Testis (tissue), 3 donors: ENCODE data around the gene C19orf85. TPM values are rescaled to one million over a fixed set of nuclear protein-coding genes. Genes with fewer than 3 reads are reported as not detected.

Experiments
- DNase-seq: peaks from one replicate; pipeline ENCODE4 v3.0.0-alpha.2; 2019
- H3K27ac ChIP-seq, 2 donors: fragments of 200-600 bp; sonication (generic); one replicate each; pipeline ENCODE4 v1.5.1; 2019
- H3K27me3 ChIP-seq: fragments of 200-600 bp; sonication (generic); one replicate; pipeline ENCODE4 v1.5.1; 2019
- H3K36me3 ChIP-seq: fragments of 200-600 bp; sonication (generic); one replicate; pipeline ENCODE4 v1.5.1; 2017; ENCODE audit warnings: low read depth; ENCODE audit errors: missing control alignments
- H3K4me1 ChIP-seq: fragments of 200-600 bp; sonication (generic); one replicate; pipeline ENCODE4 v1.5.1; 2019
- H3K4me3 ChIP-seq, 2 donors: fragments of 200-600 bp; sonication (generic); one replicate each; pipeline ENCODE4 v1.5.1; 2017 to 2019
- H3K9me3 ChIP-seq: fragments of 200-600 bp; sonication (generic); one replicate; pipeline ENCODE4 v1.5.1; 2017
- CTCF ChIP-seq, 3 experiments: fragments of 450-650 bp in 2 of 3; fragments of 200-600 bp in 1 of 3; sonication (generic) in 1 of 3; IDR thresholded peaks; one replicate each; pipeline ENCODE4 v1.5.1; 2016 to 2019; ENCODE audit warnings: antibody characterized with exemption in 3 of 3, mild to moderate bottlenecking in 2 of 3, moderate library complexity in 1 of 3
- POLR2A ChIP-seq: fragments of 450-650 bp; IDR thresholded peaks from one replicate; pipeline ENCODE4 v1.6.1; 2017; ENCODE audit warnings: antibody characterized with exemption, mild to moderate bottlenecking, moderate library complexity
- WGBS, 2 donors: methylation state at CpG; one replicate each; pipeline ENCODE4 v1.1.5; 2018; 5-methylcytosine and 5-hydroxymethylcytosine counted together
- intact Hi-C: fragments of 100-400 bp; cut with DNase I; formaldehyde crosslinking; loops from one replicate; pipeline ENCODE4 v1.15.1; 2023; ENCODE audit warnings: low total_unique reads
- polyA plus RNA-seq: library from polyadenylated mRNA; stranded (reverse); fragments of 350-450 nt; fragmentation: Illumina TruSeq; extraction: RNeasy Lipid Tissue Mini Kit (QIAGEN cat#74804); gene quantifications from one replicate; pipeline ENCODE4 v1.2.3, GENCODE V29; 2014; ENCODE audit warnings: low read depth, low replicate concordance; ENCODE audit not compliant: insufficient read depth
- total RNA-seq, 2 donors: library from RNA; depleted of rRNA; stranded (reverse); fragments of >200 nt; gene quantifications; one replicate each; pipeline ENCODE4 v1.2.3, GENCODE V29; 2016

Gene C19orf85
- total and polyA plus RNA-seq, 3 donors from 2014 or later = not detected

GRCh38 chr19:55483706-55484592, 19.4 kb upstream of the C19orf85 start:
- WGBS, 2 donors = 35 to 68% methylated on average over 15 to 46 of the region's 46 CpGs
- Histone ChIP-seq H3K27me3 (no peaks in the 10 kb centered on the region), H3K36me3 (no peaks in the 10 kb centered on the region), H3K4me1 (peaks cover 58% of the 10 kb centered on the region), H3K9me3 (no peaks in the 10 kb centered on the region), H3K4me3 (peak overlapping the region; percentile 57 to 74), H3K27ac (peak overlapping the region in 1 of 2 donors; percentile 94)
- no peak for DNase-seq
- intact Hi-C loops = no loop called here
- TF ChIP-seq POLR2A (no peak), CTCF (IDR thresholded peaks at IDR 0.05) (no peak)

- intact Hi-C loops = no loop called here
- Histone ChIP-seq H3K36me3 (no peaks in the 10 kb centered on the region), H3K9me3 (no peaks in the 10 kb centered on the region), H3K4me1 (peaks cover 63% of the 10 kb centered on the region), H3K27me3 (no peaks in the 10 kb centered on the region), H3K4me3 (peak overlapping the region in 1 of 2 donors; percentile 34), H3K27ac (no peak overlapping the region)
- no peak for DNase-seq
- TF ChIP-seq POLR2A (no peak), CTCF (IDR thresholded peaks at IDR 0.05) (no peak)
- WGBS, 2 donors = 79 to 83% methylated on average over 29 to 46 of the region's 47 CpGs
Measured at GRCh38 chr19:55482967-55483705, 18.6 kb upstream of the C19orf85 start.

GRCh38 chr19:55482156-55482961, 17.8 kb upstream of the C19orf85 start:
- H3K4me1 ChIP-seq = peaks cover 61% of the 10 kb centered on the region
- no peak for DNase-seq
- TF ChIP-seq CTCF (IDR thresholded peaks at IDR 0.05) (no peak), POLR2A (no peak)
- 65 to 75% methylated on average over 24 to 42 of the region's 83 CpGs for WGBS, 2 donors
- intact Hi-C loops = no loop called here
- no peak overlapping the region for H3K27ac ChIP-seq
- H3K36me3 ChIP-seq = no peaks in the 10 kb centered on the region
- H3K27me3 ChIP-seq = no peaks in the 10 kb centered on the region
- peak overlapping the region in 1 of 2 donors; percentile 34 for H3K4me3 ChIP-seq
- H3K9me3 ChIP-seq = no peaks in the 10 kb centered on the region

- 46% methylated on average over 11 of the region's 40 CpGs; no CpG with 5 or more reads in 1 of the 2 donors for WGBS, 2 donors
- Histone ChIP-seq H3K27ac (no peak overlapping the region), H3K27me3 (no peaks in the 10 kb centered on the region), H3K36me3 (no peaks in the 10 kb centered on the region), H3K4me1 (peaks cover 56% of the 10 kb centered on the region), H3K4me3 (peak overlapping the region in 1 of 2 donors; percentile 34), H3K9me3 (no peaks in the 10 kb centered on the region)
- TF ChIP-seq POLR2A (no peak), CTCF (IDR thresholded peaks at IDR 0.05) (no peak)
- no peak for DNase-seq
- intact Hi-C loops = no loop called here
Measured at GRCh38 chr19:55481794-55482155, 17.2 kb upstream of the C19orf85 start.
